ENCODE measurements around the gene FGGY.
"Not testable (repeated sequence)": the region's sequence is repeated elsewhere in the genome, so short reads cannot be mapped to it uniquely, and the experiment has no call there.

FGGY gene

GRCh38 chr1:59689730-59690129, 392.8 kb downstream of the FGGY start:
- DNase-seq, result no peak

GRCh38 chr1:59690171-59690930, 393.5 kb downstream of the FGGY start:
- no peak for DNase-seq

- DNase-seq, result no peak
Measured at GRCh38 chr1:59691261-59691660, 394.4 kb downstream of the FGGY start.

GRCh38 chr1:59692591-59692990, 395.7 kb downstream of the FGGY start:
- DNase-seq, result no peak

GRCh38 chr1:59693406-59693805, 396.5 kb downstream of the FGGY start:
- DNase-seq, result no peak

- DNase-seq, result no peak
Measured at GRCh38 chr1:59695252-59695651, 398.4 kb downstream of the FGGY start.

- no peak for DNase-seq
Measured at GRCh38 chr1:59696421-59697115, 399.7 kb downstream of the FGGY start.

GRCh38 chr1:59697150-59697800, 400.4 kb downstream of the FGGY start:
- DNase-seq, result peak; percentile 60

- DNase-seq, result no peak
Measured at GRCh38 chr1:59698386-59698785, 401.5 kb downstream of the FGGY start.

GRCh38 chr1:59699227-59699847, 402.4 kb downstream of the FGGY start:
- DNase-seq, result peak; percentile 52

GRCh38 chr1:59701376-59701775, 404.5 kb downstream of the FGGY start:
- no peak for DNase-seq

GRCh38 chr1:59703226-59703917, 406.5 kb downstream of the FGGY start:
- DNase-seq, result no peak

GRCh38 chr1:59703918-59704378, 407.1 kb downstream of the FGGY start:
- DNase-seq, result no peak

GRCh38 chr1:59704716-59705115, 407.8 kb downstream of the FGGY start:
- DNase-seq, result no peak

GRCh38 chr1:59705466-59706302, 408.8 kb downstream of the FGGY start:
- no peak for DNase-seq

GRCh38 chr1:59706303-59706599, 409.4 kb downstream of the FGGY start:
- DNase-seq, result no peak

- no peak for DNase-seq
Measured at GRCh38 chr1:59707178-59707791, 410.4 kb downstream of the FGGY start.

- DNase-seq, result no peak
Measured at GRCh38 chr1:59709333-59709732, 412.4 kb downstream of the FGGY start.

GRCh38 chr1:59710920-59711319, 414.0 kb downstream of the FGGY start:
- not testable (repeated sequence) for DNase-seq

- DNase-seq, result no peak
Measured at GRCh38 chr1:59714219-59714618, 417.3 kb downstream of the FGGY start.

GRCh38 chr1:59714966-59715365, 418.1 kb downstream of the FGGY start:
- DNase-seq, result no peak

GRCh38 chr1:59716832-59717231, 419.9 kb downstream of the FGGY start:
- no peak for DNase-seq
